ENCODE data around the gene PMM2. TPM values are rescaled to one million over a fixed set of nuclear protein-coding genes. Genes with fewer than 3 reads are reported as not detected.

PMM2 gene
- total and polyA plus RNA-seq, 2 experiments from 2014 or later, result 38.2 to 60.4 TPM

GRCh38 chr16:8892101-8892575 is 94.5 kb downstream of the PMM2 start:
- Histone ChIP-seq H3K79me2 (replicated peaks; ENCODE audit: insufficient read depth) (no peaks in the 10 kb centered on the region; the same call in 1 of the 2 replicates), H3K4me3 (no peak overlapping the region), H3K27ac (ENCODE audit: low read depth) (0 out of 2 replicates have a peak overlapping the region, but pooled peaks have one; percentile 79), H3K4me1 (ENCODE audit: insufficient read depth) (no peaks in the 10 kb centered on the region), H3K27me3 (ENCODE audit: insufficient read depth) (no peaks in the 10 kb centered on the region), H4K20me1 (replicated peaks; ENCODE audit: insufficient read depth) (peaks cover 1% of the 10 kb centered on the region), H3K9me2 (ENCODE audit: insufficient read depth) (no peaks in the 10 kb centered on the region), H3F3A (replicated peaks; ENCODE audit: low read depth) (peaks cover 7% of the 10 kb centered on the region; the same call in 1 of the 2 replicates), H3K36me3 (ENCODE audit: insufficient read depth) (peaks cover 56% of the 10 kb centered on the region), H3K4me2 (no peak overlapping the region), H2AFZ (no peak overlapping the region)
- DNase-seq (ENCODE audit: low spot score) (no peak), ATAC-seq (no peak)
- Mint-ChIP-seq H3K9me3 (no peaks in the 10 kb centered on the region), H3K27me3 (ENCODE audit: insufficient read depth, low read depth, poor library complexity) (peaks cover 19% of the 10 kb centered on the region), H3K4me1 (no peaks in the 10 kb centered on the region), H3K27ac (peak overlapping the region; percentile 80; the same call in 1 of the 2 replicates), H3K4me3 (no peak overlapping the region), H3K36me3 (ENCODE audit: low read depth) (peaks cover 75% of the 10 kb centered on the region)
- no peak for TF ChIP-seq ZNF114 (CRISPR knock-in tag; IDR thresholded peaks at IDR 0.05)
- TF ChIP-seq ETS1 (IDR thresholded peaks at IDR 0.05), result no peak
- TF ChIP-seq CTCF (conservative IDR thresholded peaks at IDR 0.05; ENCODE audit: low read depth in 2 of 2), result no peak
- no peak for TF ChIP-seq EZH2 (IDR thresholded peaks at IDR 0.05; ENCODE audit: low read depth, unreplicated experiment)
- TF ChIP-seq ZNF462 (CRISPR knock-in tag; IDR thresholded peaks at IDR 0.05), result no peak
- no peak for TF ChIP-seq ZNF331 (CRISPR knock-in tag; IDR thresholded peaks at IDR 0.05; ENCODE audit: low read depth)
- no peak for TF ChIP-seq REST (IDR thresholded peaks at IDR 0.05; ENCODE audit: unreplicated experiment)
- no peak for TF ChIP-seq POLR2AphosphoS5 (IDR thresholded peaks at IDR 0.05; ENCODE audit: low read depth)
- TF ChIP-seq NANOG (IDR thresholded peaks at IDR 0.05; ENCODE audit: borderline replicate concordance), result no peak
- TF ChIP-seq JUNB (IDR thresholded peaks at IDR 0.05; ENCODE audit: unreplicated experiment), result no peak
- TF ChIP-seq EZH2phosphoT487 (IDR thresholded peaks at IDR 0.05; ENCODE audit: unreplicated experiment), result no peak
- TF ChIP-seq CREB1 (CRISPR knock-in tag; IDR thresholded peaks at IDR 0.05; ENCODE audit: low read depth), result no peak
